ENCODE results near the gene PRDM11.

DNA sequence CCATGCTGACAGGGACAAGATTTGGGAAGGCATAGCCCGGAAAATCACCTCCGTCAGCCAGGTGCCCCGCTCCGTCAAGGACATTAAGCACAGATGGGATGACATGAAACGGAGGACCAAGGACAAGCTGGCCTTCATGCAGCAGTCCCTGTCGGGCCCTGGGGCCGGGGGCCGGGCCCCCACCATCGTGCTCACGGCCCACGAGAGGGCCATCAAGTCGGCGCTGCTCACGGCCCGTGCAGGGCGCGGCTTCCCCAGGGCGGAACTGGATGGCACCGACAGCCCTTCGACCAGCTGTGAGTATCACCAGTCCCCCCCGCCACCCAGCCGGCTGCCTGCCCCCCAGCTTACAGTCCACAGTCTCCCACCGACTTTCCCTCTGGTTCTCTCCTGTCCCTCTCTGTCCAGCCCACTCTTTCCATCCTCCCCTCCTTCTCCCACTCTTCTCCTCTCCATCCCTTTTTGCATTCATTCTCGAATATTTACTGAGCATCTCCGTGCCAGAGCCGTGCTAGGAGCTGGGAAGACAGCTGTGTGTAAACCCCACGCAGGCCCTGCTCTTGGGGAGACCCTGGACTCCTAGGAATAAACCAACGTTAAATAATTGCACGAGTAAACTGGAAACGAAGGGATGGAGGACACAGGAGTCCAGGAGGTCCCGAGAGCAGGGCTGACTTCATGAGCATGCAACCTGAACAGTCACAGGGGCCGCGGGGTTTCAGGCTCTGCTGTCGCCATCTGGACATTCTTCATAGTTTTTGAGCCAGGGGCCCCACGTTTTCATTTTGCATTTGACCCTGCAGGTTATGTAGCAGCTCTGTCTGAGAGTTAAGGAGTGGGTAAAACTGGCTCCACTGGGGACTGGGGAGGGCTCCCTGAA, 62.8 kb downstream of the PRDM11 start:
- TF ChIP-seq POLR2A (IDR thresholded peaks at IDR 0.05; ENCODE audit: low read depth, low read length), result no peak
- no peak for TF ChIP-seq CEBPB (IDR thresholded peaks at IDR 0.05; ENCODE audit: low read depth, low read length)
- TF ChIP-seq, protein P1, sequence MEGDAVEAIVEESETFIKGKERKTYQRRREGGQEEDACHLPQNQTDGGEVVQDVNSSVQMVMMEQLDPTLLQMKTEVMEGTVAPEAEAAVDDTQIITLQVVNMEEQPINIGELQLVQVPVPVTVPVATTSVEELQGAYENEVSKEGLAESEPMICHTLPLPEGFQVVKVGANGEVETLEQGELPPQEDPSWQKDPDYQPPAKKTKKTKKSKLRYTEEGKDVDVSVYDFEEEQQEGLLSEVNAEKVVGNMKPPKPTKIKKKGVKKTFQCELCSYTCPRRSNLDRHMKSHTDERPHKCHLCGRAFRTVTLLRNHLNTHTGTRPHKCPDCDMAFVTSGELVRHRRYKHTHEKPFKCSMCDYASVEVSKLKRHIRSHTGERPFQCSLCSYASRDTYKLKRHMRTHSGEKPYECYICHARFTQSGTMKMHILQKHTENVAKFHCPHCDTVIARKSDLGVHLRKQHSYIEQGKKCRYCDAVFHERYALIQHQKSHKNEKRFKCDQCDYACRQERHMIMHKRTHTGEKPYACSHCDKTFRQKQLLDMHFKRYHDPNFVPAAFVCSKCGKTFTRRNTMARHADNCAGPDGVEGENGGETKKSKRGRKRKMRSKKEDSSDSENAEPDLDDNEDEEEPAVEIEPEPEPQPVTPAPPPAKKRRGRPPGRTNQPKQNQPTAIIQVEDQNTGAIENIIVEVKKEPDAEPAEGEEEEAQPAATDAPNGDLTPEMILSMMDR (conservative IDR thresholded peaks at IDR 0.05; ENCODE audit: low read depth, low read length), result no peak
- TF ChIP-seq MXI1 (IDR thresholded peaks at IDR 0.05; ENCODE audit: borderline replicate concordance, low read depth, low read length), result no peak
- TF ChIP-seq MAZ (IDR thresholded peaks at IDR 0.05; ENCODE audit: borderline replicate concordance, low read depth, low read length), result no peak
- no peak for TF ChIP-seq RFX5 (IDR thresholded peaks at IDR 0.05; ENCODE audit: low read depth, low read length)
- TF ChIP-seq, protein P2, sequence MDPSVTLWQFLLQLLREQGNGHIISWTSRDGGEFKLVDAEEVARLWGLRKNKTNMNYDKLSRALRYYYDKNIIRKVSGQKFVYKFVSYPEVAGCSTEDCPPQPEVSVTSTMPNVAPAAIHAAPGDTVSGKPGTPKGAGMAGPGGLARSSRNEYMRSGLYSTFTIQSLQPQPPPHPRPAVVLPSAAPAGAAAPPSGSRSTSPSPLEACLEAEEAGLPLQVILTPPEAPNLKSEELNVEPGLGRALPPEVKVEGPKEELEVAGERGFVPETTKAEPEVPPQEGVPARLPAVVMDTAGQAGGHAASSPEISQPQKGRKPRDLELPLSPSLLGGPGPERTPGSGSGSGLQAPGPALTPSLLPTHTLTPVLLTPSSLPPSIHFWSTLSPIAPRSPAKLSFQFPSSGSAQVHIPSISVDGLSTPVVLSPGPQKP (IDR thresholded peaks at IDR 0.05; ENCODE audit: borderline replicate concordance, low read depth, low read length), result no peak
- TF ChIP-seq, protein P3, sequence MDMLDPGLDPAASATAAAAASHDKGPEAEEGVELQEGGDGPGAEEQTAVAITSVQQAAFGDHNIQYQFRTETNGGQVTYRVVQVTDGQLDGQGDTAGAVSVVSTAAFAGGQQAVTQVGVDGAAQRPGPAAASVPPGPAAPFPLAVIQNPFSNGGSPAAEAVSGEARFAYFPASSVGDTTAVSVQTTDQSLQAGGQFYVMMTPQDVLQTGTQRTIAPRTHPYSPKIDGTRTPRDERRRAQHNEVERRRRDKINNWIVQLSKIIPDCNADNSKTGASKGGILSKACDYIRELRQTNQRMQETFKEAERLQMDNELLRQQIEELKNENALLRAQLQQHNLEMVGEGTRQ (IDR thresholded peaks at IDR 0.05; ENCODE audit: low read depth, low read length), result no peak
- no peak for TF ChIP-seq MAFK (IDR thresholded peaks at IDR 0.05; ENCODE audit: low read depth, low read length)
- no peak for TF ChIP-seq FOS (IDR thresholded peaks at IDR 0.05; ENCODE audit: low read depth, low read length)
- TF ChIP-seq RCOR1 (IDR thresholded peaks at IDR 0.05; ENCODE audit: insufficient replicate concordance, low read length), result no peak
- TF ChIP-seq RAD21 (IDR thresholded peaks at IDR 0.05; ENCODE audit: low read length), result no peak
- TF ChIP-seq CHD1 (IDR thresholded peaks at IDR 0.05; ENCODE audit: low read depth, low read length), result no peak
